Right ventricle myocardium superior (tissue), 1 donor: ENCODE results near the gene FLG. TPM values are rescaled to one million over a fixed set of nuclear protein-coding genes. Genes with fewer than 3 reads are reported as not detected.
"Not testable (repeated sequence)": the region's sequence is repeated elsewhere in the genome, so short reads cannot be mapped to it uniquely, and the experiment has no call there.

ENCODE experiments used
- ATAC-seq: fragments of 200-7000 bp; cut with Tn5 transposase; one replicate; pipeline ENCODE4 v1.9.1; 2020; ENCODE audit warnings: mild to moderate bottlenecking; ENCODE audit not compliant: poor library complexity
- DNase-seq: peaks from one replicate; pipeline ENCODE4 v3.0.0-alpha.2; 2020
- intact Hi-C: fragments of 100-400 bp; cut with DNase I; formaldehyde crosslinking; loops from one replicate; pipeline ENCODE4 v1.11.2; 2022
- long read RNA-seq: library from polyadenylated mRNA; unstranded; transcript quantifications from one replicate; pipeline ENCODE4 v2.0.0, GENCODE V29; 2021
- total RNA-seq: library from RNA; stranded (reverse); fragmentation: NEBNext Ultra II Directional; extraction: Animal tissue kit (Norgen Biotek cat#: 25700); gene quantifications from one replicate; pipeline ENCODE4 v1.2.1, GENCODE V29; 2021
- donor health status: DM: no; HTN: yes; CAD: no; lungs with severe emphysema.

Gene FLG
- not detected for total RNA-seq
- long read RNA-seq = 0 reads

GRCh38 chr1:152325111-152325510 lies at the start of gene FLG:
FLG (minus strand) TSS chr1:152325239; CDS start chr1:152315456, 9,783 bp downstream.
- ATAC-seq (no peak), DNase-seq (no peak)
- intact Hi-C loops = no loop called here

DNA sequence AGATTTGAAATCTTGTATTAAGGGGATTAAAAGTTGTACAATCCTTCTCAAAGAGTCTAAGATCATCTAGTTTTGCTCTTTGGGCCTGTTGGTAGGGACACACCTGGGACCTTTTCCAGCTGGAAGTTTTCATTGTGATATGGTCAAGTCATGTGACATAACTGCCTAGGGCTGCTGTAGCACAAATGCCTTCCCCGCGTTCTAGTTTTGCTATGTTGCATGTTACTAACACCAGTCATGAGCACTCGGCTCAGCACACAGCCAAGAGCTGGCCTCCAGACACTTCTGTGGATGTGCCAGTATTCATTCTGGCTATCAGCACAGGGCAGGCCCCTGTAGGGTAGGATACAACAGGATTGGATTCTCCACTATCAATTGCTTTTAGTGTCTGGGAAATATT lies 49.4 kb upstream of the FLG start:
- intact Hi-C loops = no loop called here
- ATAC-seq = peak; percentile 69
- no peak for DNase-seq

GRCh38 chr1:152372672-152373071 lies 47.6 kb upstream of the FLG start:
- intact Hi-C loops = no loop called here
- DNase-seq = no peak
- ATAC-seq = no peak

DNA sequence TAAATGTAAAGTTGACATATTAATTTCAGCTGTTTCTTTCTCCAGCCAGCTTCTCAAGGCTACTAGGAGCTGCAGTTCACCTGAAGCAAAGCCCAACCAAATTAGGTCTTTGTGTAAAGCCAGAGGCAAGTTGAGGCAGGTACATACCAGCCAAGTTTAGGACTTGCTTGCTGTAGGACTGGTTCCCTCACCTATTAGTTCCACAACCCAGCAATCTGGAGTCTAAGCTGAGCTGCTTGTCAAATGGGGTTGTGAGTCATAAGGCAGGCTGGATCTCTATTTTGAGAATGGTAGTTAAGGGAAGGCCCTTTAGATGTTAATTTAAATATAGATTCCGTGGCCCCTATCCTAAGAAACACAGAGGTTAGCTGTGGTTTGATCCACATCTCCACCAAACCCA lies 42.4 kb upstream of the FLG start:
- DNase-seq (no peak), ATAC-seq (no peak)
- intact Hi-C loops = no loop called here

DNA sequence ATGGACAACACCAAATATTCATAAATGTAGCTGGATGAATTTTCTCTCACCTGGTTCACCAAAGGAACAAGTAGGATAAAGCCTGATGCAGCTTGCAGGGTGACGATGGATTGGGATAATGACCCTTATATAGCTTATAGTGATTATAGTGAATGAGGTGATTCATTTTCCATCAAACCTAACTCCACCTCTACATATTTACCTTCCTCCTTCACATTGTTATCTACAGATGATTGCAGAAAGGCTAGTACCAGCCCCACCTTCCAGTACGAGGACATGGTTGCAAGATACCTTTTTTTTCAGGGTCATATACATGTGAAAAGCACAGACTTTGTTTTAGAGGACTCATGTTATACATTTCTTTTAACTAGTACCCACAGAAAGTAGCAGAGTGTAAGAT lies 34.9 kb upstream of the FLG start, which contains the start of gene FLG2:
Gene FLG2, minus strand, starts transcription at position 101 of the 400 bp plus-strand sequence. CDS start 1,122 bp downstream, outside the sequence.
- intact Hi-C loops = no loop called here
- DNase-seq = no peak
- ATAC-seq = no peak

DNA sequence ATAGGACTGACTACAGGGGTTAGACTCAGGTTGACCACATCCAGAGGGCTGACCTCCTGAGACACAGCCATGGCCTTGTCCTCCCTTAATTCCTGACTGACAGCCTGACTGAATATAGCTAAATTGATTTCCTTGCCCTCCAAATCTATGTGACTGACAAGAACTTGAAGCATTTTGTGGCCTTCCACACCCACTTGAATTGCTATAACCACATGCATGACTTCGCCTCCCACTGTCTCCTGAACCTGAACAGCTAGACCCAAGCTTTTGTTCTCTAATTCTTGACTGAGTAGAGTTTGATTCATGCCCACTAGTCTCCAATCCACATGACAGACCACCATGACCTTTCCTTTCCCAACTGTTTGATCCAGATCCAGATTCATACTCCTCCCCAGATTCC lies 31.7 kb upstream of the FLG start:
- intact Hi-C loops = no loop called here
- ATAC-seq (no peak), DNase-seq (no peak)

- intact Hi-C loops = no loop called here
- ATAC-seq (no peak), DNase-seq (no peak)
These were observed 24.6 kb upstream of the FLG start for GRCh38 chr1:152349611-152350010.

DNA sequence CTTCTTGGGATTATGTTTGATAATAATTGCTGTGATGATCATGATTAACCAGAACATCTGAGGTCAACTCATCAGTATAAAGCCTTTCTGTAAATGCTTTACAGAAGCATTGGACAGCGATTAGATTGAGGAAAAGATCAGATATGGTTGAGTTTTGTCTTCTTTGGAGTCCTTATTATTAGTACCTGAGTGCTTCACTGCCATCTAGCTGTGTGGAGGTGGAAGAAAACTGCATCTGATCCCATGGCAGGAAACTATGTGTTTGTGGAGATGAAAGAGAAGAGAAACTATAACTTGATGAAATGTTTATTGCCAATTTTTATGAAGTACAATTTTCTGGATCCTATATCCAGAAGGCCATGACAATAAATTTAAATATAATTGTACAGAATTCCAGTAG lies 23.4 kb upstream of the FLG start:
- intact Hi-C loops = no loop called here
- DNase-seq = no peak

GRCh38 chr1:152347116-152347728 lies 22.2 kb upstream of the FLG start:
- ATAC-seq = no peak
- intact Hi-C loops = no loop called here
- DNase-seq = no peak

More for the DNA sequence above, 23.4 kb upstream of the FLG start:
- no peak for ATAC-seq

- no peak for ATAC-seq
- DNase-seq = no peak
- intact Hi-C loops = no loop called here
These were observed 19.4 kb upstream of the FLG start for GRCh38 chr1:152344438-152344837.

DNA sequence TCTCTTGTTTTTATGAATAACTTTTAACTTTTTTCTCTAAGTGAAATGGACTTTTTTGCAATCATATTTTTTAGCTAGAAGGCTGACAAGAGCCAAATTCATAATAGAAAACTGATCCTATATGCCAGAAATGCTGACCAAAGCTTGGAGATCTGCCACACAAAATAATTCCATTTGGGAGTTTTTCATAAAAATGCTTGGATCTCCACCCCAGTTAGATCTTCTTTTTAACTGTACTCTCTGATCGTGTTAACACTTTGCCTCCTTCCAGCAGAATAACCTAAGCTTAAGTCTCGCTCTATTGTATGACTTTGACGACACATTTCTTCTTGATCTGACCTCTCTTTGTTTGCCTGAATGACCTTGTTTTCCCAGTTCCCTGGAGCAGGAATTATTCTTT lies 18.0 kb upstream of the FLG start:
- DNase-seq (no peak), ATAC-seq (no peak)
- intact Hi-C loops = no loop called here

- DNase-seq (no peak), ATAC-seq (no peak)
- intact Hi-C loops = no loop called here
These were observed 10.4 kb upstream of the FLG start for GRCh38 chr1:152335399-152335798.

GRCh38 chr1:152328801-152329391 lies 3.9 kb upstream of the FLG start:
- intact Hi-C loops = no loop called here
- DNase-seq (no peak), ATAC-seq (no peak)

GRCh38 chr1:152313970-152314369 lies 11.1 kb downstream of the FLG start:
- intact Hi-C loops = no loop called here
- DNase-seq = no peak
- ATAC-seq = no peak

- intact Hi-C loops = no loop called here
- DNase-seq (no peak), ATAC-seq (no peak)
These were observed 11.7 kb downstream of the FLG start for GRCh38 chr1:152313319-152313801.

GRCh38 chr1:152312169-152312568 lies 12.9 kb downstream of the FLG start:
- ATAC-seq, DNase-seq, intact Hi-C loops: not testable (repeated sequence)

DNA sequence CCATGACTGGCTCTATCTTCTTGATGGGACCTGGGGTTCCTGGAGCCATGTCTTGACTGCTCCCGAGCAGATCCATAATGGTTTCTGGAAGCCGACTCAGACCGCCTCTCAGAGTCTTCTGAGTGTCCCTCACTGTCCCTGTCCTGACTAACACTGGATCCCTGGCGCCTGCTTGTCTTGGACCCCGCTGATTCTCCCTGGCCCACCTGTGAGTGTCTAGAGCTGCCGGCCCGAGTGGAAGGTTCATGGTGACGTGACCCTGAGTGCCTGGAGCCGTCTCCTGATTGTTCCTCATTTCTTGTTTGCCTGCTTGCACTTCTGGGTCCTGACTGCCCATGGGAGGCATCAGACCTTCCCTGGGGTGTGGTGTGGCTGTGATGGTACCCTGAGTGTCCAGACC lies 15.1 kb downstream of the FLG start:
- no peak for ATAC-seq
- intact Hi-C loops = no loop called here
- DNase-seq = no peak

DNA sequence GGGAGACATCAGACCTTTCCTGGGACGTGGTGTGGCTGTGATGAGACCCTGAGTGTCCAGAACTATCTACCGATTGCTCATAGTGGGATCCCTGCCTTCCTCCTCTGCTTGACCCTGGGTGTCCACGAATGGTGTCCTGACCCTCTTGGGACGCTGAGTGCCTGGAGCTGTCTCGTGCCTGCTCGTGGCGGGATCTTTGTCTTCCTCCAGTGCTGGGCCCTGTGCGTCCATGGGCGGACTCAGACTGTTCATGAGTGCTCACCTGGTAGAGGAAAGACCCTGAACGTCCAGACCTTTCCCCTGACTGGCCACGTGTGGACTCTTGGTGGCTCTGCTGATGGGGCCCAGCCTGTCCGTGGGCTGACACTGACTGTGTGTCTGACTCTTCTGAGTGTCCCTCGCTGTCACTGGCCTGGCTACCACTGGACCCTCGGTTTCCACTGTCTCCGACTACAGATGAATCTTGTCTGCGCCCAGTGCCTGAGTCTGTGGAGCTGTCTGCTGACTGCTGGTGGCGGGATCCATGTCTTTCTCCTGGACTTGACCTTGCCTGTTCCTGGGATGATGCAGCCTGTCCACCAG lies 15.6 kb downstream of the FLG start:
- intact Hi-C loops, DNase-seq, ATAC-seq: not testable (repeated sequence)

GRCh38 chr1:152308758-152309157 lies 16.3 kb downstream of the FLG start:
- DNase-seq, ATAC-seq, intact Hi-C loops: not testable (repeated sequence)

- ATAC-seq, DNase-seq, intact Hi-C loops: not testable (repeated sequence)
These were observed 17.1 kb downstream of the FLG start for GRCh38 chr1:152307970-152308369.
